T47D (cell line): ENCODE measurements around the gene NOL3.

Experiments used
- DNase-seq, 2 experiments: peaks; one replicate each; pipeline versions ENCODE4 v3.0.0 to v3.0.0-alpha.2; 2011 to 2012; ENCODE audit warnings: low read depth in 1 of 2, low spot score in 1 of 2
- JUND ChIP-seq: IDR thresholded peaks from 2 replicates; pipeline ENCODE4 v1.6.1; 2012; ENCODE audit warnings: low read depth
- in situ Hi-C: cut with HindIII; loops from 2 replicates; pipeline ENCODE4 v1.10.0; 2016; ENCODE audit warnings: low sequenced_read_pairs, low pct_unique_long_range_greater_than_20kb

NOL3 gene

DNA sequence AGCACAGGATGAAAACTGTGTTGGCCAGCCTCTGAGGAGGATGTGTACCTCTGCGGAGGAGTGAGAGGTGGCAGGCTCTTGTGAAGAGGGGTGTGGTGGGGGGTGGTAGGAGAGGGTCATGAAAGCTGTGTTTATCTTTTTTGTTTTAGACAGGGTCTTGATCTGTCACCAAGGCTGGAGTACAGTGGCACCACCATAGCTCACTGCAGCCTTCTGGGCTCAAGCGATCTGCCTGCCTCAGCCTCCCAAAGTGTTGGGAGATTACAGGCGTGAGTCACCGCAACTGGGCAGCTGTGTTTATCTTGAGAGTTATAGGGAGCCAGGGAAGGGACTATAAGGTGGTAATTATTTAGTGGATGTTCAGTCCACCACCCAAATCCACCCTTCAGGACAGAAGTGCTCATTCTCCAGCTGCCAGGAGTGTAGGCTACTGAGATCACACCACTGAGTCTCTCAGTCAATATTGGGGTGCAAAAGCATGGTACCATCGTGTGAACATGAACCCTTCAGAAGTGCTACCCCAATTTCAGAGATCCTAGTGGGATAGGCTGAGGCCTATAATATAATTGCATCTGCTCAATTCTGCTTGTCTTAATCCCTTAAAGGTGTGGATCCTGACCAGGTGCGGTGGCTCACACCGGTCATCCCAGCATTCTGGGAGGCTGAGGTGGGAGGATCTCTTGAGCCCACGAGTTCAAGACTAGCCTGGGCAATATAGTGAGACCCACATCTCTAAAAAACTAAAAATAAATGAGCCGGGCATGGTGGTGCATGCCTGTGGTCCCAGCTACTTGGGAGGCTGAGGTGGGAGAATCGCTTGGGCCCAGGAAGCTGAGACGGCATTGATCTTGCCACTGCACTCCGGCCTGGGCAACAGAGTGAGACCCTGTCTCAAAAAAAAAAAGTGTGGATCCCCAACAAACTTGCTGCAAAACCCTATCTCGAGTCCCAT is 20.4 kb downstream of the NOL3 start:
- in situ Hi-C loops, result no loop called here
- TF ChIP-seq JUND, result no peak

DNA sequence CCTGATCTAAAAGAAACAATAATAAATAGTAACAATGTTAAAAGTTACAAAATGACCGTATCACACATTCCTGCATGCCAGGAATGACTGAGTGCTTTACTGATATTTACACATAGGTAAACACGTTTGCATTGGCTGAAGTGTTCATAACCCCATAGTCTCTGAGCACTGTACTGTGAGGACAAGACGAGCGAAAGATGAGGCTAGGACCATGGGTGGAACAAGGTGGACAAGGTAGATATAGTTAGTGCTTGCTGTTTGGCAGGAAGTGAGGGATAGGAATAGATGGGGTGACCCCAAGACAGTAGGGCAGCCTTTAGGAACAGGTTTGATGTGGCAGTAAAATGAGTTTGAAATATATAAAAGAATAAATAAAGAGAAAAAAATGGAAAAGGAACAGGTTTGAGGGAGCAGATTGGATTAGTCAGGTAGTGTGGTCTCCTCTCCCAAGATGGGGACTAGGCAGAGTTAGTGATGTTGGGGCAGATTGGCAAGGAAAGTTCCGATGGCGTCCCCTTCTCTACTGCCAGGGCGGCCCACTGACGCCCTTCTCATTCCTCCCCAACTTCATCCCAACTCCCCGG is 21.2 kb downstream of the NOL3 start:
- DNase-seq, result no peak
- in situ Hi-C loops, result no loop called here
- TF ChIP-seq JUND, result no peak

More for the DNA sequence above, 20.4 kb downstream of the NOL3 start:
- no peak for DNase-seq

DNA sequence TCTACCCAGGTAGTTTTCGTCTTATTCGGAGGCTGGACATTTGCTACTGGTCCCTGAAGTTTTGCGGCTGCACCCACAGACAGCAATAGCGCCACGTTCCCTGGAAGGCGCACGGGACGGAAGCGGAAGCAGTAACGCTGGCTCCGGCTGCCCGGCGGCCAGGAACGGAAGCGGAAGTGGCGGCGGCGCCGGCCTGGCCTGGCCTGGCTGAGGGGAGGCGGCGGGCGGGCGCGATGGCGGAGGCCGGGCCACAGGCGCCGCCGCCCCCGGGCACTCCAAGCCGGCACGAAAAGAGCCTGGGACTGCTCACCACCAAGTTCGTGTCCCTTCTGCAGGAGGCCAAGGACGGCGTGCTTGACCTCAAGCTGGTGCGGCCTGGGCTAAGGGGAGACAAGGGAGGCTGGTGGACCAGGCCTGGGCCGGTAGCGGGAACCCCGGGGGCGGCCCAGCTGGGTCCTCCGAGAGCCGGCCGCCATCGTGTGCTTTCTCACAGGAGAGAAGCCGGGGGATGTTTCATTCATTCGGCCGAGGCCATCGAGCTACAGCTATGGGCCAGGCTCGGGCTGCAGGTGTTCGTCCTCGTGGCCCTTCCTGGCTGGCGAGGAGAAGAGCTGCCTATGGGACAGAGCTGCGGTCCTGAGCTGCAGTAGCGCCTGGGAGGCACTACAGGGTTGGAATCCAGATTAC is 21.8 kb downstream of the NOL3 start, which contains the start of gene E2F4:
Gene E2F4 (plus strand): TSS at position 161 of the 687 bp plus-strand sequence. CDS start 73 bp downstream, at position 234.
- DNase-seq, result peak; percentile 88 to 95
- in situ Hi-C loops, result no loop called here
- no peak for TF ChIP-seq JUND

DNA sequence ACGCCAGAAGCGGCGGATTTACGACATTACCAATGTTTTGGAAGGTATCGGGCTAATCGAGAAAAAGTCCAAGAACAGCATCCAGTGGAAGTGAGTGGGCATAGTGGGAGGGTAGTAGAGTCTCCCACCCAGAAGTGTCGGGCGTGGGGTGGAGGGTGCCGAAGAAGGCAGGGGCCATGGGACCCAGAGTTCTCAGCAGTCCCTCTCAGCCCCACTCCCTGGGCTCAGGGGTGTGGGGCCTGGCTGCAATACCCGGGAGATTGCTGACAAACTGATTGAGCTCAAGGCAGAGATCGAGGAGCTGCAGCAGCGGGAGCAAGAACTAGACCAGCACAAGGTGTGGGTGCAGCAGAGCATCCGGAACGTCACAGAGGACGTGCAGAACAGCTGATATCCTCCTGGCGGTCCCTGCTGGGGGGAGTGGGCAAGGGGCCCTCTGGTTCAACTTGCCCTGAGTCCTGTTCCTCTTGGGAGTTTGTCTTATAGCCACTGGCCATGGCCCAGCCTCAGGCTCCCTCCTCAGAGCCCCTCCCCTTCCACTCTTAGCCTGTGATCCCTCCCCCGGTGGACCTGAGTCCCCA is 22.5 kb downstream of the NOL3 start:
- TF ChIP-seq JUND, result no peak
- in situ Hi-C loops, result no loop called here
- DNase-seq, result no peak

DNA sequence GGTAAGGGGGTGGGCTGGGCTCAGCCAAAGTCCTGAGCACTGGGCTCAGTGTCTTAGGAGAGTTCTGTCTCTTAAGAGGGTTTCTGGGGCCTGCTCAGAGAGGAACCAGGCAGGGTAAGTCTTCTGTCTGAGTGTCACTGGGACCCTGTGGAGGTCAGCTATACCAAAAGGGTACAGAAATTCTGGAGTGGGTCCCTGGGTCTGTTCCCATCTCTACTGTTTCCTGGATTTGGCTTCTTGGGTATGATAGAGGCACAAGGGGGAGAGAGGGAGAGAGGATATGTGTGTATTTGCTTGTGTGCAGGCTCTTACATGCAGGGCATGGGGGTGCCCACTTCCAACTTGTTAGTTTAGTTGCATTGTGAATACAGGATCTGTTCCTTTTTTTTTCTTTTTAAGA is 23.2 kb downstream of the NOL3 start:
- no peak for TF ChIP-seq JUND
- DNase-seq, result no peak
- in situ Hi-C loops, result no loop called here

DNA sequence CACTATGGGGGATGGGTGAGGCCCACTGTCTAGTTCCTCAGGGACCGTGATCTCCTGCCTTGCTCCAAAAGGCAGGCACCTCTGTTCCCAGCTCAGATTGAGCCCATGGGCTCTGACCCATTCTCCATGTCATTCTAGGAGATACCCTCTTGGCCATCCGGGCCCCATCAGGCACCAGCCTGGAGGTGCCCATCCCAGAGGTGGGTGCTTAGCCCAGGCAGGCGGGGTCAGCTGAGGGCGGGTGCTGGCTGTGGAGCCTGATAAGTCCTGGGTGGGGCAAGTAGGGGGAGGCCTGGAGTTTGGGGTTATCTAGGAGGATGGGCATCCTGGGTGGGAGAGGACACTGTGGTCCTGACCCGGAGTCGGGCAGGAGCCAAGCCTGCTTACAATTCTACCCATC is 23.9 kb downstream of the NOL3 start:
- TF ChIP-seq JUND, result no peak
- in situ Hi-C loops, result no loop called here
- no peak for DNase-seq

DNA sequence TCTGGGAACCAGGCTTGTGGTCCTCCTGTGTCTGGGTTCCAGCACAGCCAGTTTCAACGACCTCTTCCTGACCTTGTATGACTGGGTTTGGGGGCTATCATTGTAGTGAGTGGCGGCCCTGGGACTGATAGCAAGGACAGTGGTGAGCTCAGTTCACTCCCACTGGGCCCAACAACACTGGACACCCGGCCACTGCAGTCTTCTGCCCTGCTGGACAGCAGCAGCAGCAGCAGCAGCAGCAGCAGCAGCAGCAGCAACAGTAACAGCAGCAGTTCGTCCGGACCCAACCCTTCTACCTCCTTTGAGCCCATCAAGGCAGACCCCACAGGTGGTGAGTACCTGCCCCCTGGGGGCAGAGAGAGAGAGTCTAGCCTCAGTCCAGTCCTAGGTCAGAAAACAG is 25.3 kb downstream of the NOL3 start:
- in situ Hi-C loops, result no loop called here
- no peak for TF ChIP-seq JUND
- DNase-seq, result no peak

DNA sequence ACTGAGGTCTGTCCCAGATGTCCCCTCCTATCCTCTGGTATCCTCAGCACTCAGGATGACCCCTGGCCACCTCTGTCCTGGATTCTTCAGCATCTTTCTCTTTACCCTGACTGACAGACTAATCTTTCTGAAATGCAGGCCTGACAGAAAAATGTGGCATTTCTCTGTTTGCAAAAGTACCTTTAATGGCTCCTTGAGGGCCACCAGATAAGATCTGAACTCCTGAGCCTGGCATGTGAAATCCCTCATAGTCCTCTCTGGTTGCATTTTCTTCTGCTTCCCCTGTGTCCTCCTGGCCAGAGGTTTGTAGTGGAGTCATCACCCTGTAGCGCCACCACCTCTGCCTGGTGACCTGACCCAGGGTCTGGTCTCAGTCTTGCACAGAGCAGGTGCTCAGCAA is 26.5 kb downstream of the NOL3 start:
- in situ Hi-C loops, result no loop called here
- TF ChIP-seq JUND, result no peak
- no peak for DNase-seq

DNA sequence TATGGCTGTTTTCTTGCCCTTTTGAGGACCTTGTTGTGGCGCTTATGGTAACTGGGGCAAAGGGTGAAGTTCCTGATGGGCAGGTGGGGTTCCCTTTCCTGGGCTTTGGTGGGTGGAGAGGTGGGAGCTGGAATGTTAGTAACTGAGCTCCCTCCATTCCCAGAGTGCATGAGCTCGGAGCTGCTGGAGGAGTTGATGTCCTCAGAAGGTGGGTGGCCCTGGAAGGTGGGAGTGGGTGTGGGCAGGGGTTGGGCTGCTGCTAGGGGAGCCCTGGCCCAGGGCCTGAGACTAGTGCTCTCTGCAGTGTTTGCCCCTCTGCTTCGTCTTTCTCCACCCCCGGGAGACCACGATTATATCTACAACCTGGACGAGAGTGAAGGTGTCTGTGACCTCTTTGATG is 27.4 kb downstream of the NOL3 start:
- no peak for DNase-seq
- in situ Hi-C loops, result no loop called here
- no peak for TF ChIP-seq JUND

DNA sequence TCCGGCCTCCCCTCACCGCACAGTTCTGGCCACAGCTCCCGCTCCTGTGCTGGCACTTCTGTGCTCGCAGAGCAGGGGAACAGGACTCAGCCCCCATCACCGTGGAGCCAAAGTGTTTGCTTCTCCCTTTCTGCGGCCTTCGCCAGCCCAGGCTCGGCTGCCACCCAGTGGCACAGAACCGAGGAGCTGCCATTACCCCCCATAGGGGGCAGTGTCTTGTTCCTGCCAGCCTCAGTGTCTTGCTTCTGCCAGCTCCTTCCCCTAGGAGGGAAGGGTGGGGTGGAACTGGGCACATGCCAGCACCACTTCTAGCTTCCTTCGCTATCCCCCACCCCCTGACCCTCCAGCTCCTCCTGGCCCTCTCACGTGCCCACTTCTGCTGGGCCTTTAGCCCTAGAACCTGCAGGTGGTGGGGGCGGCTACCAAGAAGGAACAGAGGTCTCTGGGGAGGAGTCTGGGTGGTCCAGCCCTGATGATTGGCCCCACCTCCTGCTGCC is 27.9 kb downstream of the NOL3 start:
- no peak for TF ChIP-seq JUND
- DNase-seq, result peak; percentile 85 to 86
- in situ Hi-C loops, result no loop called here

DNA sequence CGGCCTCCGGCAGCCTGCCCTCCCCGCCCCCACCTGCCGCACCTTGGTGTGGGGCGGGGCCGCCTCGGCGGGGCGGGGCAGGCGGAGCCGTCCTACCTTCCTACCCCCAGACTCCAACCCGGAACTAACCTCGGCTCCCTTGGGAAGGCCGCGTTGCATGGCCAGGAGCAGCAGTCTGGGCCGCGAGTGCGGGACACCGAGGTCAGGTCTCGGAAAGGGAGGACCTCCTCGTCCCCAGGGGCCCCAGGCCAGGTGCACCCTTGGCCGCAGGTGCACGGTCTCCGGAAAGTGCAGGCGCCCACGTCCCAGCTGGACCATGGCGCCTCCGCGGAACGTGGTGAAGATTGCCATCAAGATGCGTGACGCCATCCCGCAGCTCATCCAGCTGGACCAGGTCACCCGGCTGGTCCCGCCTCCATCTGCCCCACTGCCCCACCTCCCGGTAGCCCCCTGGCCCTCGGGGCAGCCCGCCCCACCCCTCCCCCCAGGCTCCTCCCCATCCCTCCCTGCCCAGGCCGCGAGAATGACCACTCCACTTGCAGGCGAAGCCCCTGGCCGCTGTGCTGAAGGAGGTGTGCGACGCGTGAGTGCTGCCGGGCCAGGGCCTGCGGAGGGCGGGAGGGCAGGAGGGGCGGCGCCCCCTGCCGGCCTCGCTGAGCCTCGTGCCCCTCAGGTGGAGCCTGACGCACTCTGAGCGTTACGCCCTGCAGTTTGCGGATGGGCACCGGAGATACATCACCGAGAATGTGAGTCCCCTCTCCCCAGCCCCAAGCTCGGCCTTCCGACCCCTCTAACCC is 28.9 kb downstream of the NOL3 start, which contains the start of gene ELMO3:
Gene ELMO3 (plus strand): TSS at position 121 of the 797 bp plus-strand sequence. CDS start 196 bp downstream, at position 317.
- in situ Hi-C loops, result no loop called here
- peak; percentile 85 to 92 for DNase-seq
- TF ChIP-seq JUND, result no peak
